OCI-LY3 (cell line): Measurements from ENCODE around the gene ZP1.

Source experiments
- EZH2phosphoT487 ChIP-seq: fragments of 200-600 bp; shearing (Covaris generic); IDR thresholded peaks from 2 replicates; pipeline ENCODE4 v1.6.1; 2018; ENCODE audit warnings: antibody characterized with exemption, mixed run types, low read depth
- TF ChIP-seq, protein P1 (sequence below): fragments of 200-600, 300-600 bp; sonication (generic); IDR thresholded peaks from 2 replicates; pipeline ENCODE4 v1.5.1; 2014; ENCODE audit warnings: antibody characterized with exemption, low read length, low read depth

DNA sequence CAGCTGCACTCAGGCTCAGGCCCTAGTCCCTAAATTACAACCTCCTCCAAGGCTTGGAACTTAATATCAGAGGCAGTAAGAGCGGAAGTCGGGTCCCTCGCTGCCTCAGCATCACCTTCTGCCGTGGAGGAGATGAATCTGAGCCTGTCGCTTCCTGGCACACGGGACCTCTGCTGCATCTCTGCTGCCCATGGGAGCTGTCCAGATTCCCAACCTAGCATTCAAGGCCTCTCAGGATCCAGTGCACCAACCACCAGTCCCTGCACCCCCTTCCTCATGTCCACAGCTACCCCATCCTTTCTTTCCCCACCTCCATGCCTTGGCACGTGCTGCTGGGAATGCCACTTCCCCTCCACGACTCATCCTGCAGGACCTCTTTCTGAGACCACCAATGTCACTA is 9.1 kb upstream of the ZP1 start:
- TF ChIP-seq, protein P1, sequence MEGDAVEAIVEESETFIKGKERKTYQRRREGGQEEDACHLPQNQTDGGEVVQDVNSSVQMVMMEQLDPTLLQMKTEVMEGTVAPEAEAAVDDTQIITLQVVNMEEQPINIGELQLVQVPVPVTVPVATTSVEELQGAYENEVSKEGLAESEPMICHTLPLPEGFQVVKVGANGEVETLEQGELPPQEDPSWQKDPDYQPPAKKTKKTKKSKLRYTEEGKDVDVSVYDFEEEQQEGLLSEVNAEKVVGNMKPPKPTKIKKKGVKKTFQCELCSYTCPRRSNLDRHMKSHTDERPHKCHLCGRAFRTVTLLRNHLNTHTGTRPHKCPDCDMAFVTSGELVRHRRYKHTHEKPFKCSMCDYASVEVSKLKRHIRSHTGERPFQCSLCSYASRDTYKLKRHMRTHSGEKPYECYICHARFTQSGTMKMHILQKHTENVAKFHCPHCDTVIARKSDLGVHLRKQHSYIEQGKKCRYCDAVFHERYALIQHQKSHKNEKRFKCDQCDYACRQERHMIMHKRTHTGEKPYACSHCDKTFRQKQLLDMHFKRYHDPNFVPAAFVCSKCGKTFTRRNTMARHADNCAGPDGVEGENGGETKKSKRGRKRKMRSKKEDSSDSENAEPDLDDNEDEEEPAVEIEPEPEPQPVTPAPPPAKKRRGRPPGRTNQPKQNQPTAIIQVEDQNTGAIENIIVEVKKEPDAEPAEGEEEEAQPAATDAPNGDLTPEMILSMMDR: no peak
- TF ChIP-seq EZH2phosphoT487: no peak
